Hepatocyte (in vitro differentiated cells): ENCODE data around the gene CFAP65. TPM values are rescaled to one million over a fixed set of nuclear protein-coding genes. Genes with fewer than 3 reads are reported as not detected.

ENCODE experiments used
- DNase-seq: peaks from one replicate; pipeline ENCODE4 v3.0.0-alpha.2; 2016; ENCODE audit warnings: low spot score
- H2AFZ ChIP-seq: fragments of 200-600 bp; sonication (generic); 2 replicates; pipeline ENCODE4 v1.6.0; 2016; ENCODE audit warnings: antibody characterized with exemption, mild to moderate bottlenecking
- H3K27ac ChIP-seq: fragments of 200-600 bp; sonication (generic); 2 replicates; pipeline ENCODE4 v1.5.1; 2016; ENCODE audit warnings: mild to moderate bottlenecking
- H3K27me3 ChIP-seq: fragments of 200-600 bp; sonication (generic); 2 replicates; pipeline ENCODE4 v1.6.1; 2016
- H3K36me3 ChIP-seq: fragments of 200-600 bp; sonication (generic); replicated peaks from 2 replicates; pipeline ENCODE4 v1.5.1; 2016; ENCODE audit warnings: low read depth; ENCODE audit not compliant: insufficient read depth
- H3K4me1 ChIP-seq: fragments of 200-600 bp; sonication (generic); 2 replicates; pipeline ENCODE4 v1.5.1; 2016; ENCODE audit warnings: mild to moderate bottlenecking, moderate library complexity; ENCODE audit not compliant: insufficient read depth
- H3K4me2 ChIP-seq: fragments of 200-600 bp; sonication (generic); 2 replicates; pipeline ENCODE4 v1.6.0; 2016
- H3K4me3 ChIP-seq: fragments of 200-600 bp; sonication (generic); 2 replicates; pipeline ENCODE4 v1.5.1; 2016; ENCODE audit warnings: mild to moderate bottlenecking
- H3K79me2 ChIP-seq: fragments of 200-600 bp; sonication (generic); 2 replicates; pipeline ENCODE4 v1.6.0; 2017; ENCODE audit warnings: mild to moderate bottlenecking
- H3K9me2 ChIP-seq: fragments of 200-600 bp; sonication (generic); replicated peaks from 2 replicates; pipeline ENCODE4 v1.6.0; 2017; ENCODE audit warnings: mild to moderate bottlenecking; ENCODE audit not compliant: insufficient read depth
- H3K9me3 ChIP-seq: fragments of 200-600 bp; sonication (generic); 2 replicates; pipeline ENCODE4 v1.5.1; 2016; ENCODE audit warnings: low read depth, mild to moderate bottlenecking
- H4K20me1 ChIP-seq: fragments of 200-600 bp; sonication (generic); 2 replicates; pipeline ENCODE4 v1.6.0; 2016; ENCODE audit warnings: mild to moderate bottlenecking; ENCODE audit not compliant: insufficient read depth, poor library complexity, severe bottlenecking
- CTCF ChIP-seq: fragments of 200-600 bp; sonication (generic); IDR thresholded peaks from 2 replicates; pipeline ENCODE4 v1.5.1; 2016; ENCODE audit warnings: antibody characterized with exemption, mild to moderate bottlenecking; ENCODE audit not compliant: poor library complexity
- EZH2 ChIP-seq: fragments of 200-600 bp; sonication (generic); IDR thresholded peaks from 2 replicates; pipeline ENCODE4 v1.6.1; 2016; ENCODE audit warnings: antibody characterized with exemption, mild to moderate bottlenecking, borderline replicate concordance
- EZH2phosphoT487 ChIP-seq: fragments of 200-600 bp; sonication (generic); IDR thresholded peaks from one replicate; pipeline ENCODE4 v1.6.1; 2018; ENCODE audit warnings: antibody characterized with exemption, mild to moderate bottlenecking, low read depth, moderate library complexity; ENCODE audit not compliant: unreplicated experiment, severe bottlenecking
- WGBS: methylation state at CpG from one replicate; pipeline ENCODE4 v1.1.6; 2016; ENCODE audit warnings: low lambda C conversion rate; ENCODE audit errors: missing lambda C conversion rate; 5-methylcytosine and 5-hydroxymethylcytosine counted together
- polyA plus RNA-seq: library from polyadenylated mRNA; unstranded; fragments of >200 nt; fragmentation: Nextera tagmentation; extraction: Ambion mirVana; gene quantifications from 2 replicates; pipeline ENCODE4 v1.2.1, GENCODE V29; 2016
- total RNA-seq: library from RNA; depleted of rRNA; stranded (reverse); fragments of >200 nt; gene quantifications from 2 replicates; pipeline ENCODE4 v1.2.3, GENCODE V29; 2014

The CFAP65 gene
- total and polyA plus RNA-seq, 2 experiments from 2014 or later = 0.03 to 0.05 TPM

- no peaks in the 10 kb centered on the region for H3K36me3 ChIP-seq
- H2AFZ ChIP-seq = no peak overlapping the region
- no peak for DNase-seq
- H3K9me3 ChIP-seq = no peaks in the 10 kb centered on the region
- H3K27me3 ChIP-seq = peaks cover 77% of the 10 kb centered on the region
- H3K4me1 ChIP-seq = peaks cover 7% of the 10 kb centered on the region
- no peak for TF ChIP-seq CTCF
- TF ChIP-seq EZH2 = no peak
- TF ChIP-seq EZH2phosphoT487 = no peak
- no peak overlapping the region for H3K4me3 ChIP-seq
- no peaks in the 10 kb centered on the region for H3K79me2 ChIP-seq
- H3K4me2 ChIP-seq = no peak overlapping the region
- no peaks in the 10 kb centered on the region for H3K9me2 ChIP-seq
- no peaks in the 10 kb centered on the region for H4K20me1 ChIP-seq
- 91% methylated on average over 1 of the region's 1 CpG for WGBS
- H3K27ac ChIP-seq = no peak overlapping the region
These were observed 83.0 kb downstream of the CFAP65 start for GRCh38 chr2:218958276-218958675.

- no peaks in the 10 kb centered on the region for H3K36me3 ChIP-seq
- H3K9me3 ChIP-seq = no peaks in the 10 kb centered on the region
- no peak overlapping the region for H2AFZ ChIP-seq
- peaks cover 7% of the 10 kb centered on the region for H3K4me1 ChIP-seq
- no peak for DNase-seq
- TF ChIP-seq EZH2phosphoT487 (no peak), CTCF (no peak), EZH2 (no peak)
- no peak overlapping the region for H3K4me2 ChIP-seq
- H3K4me3 ChIP-seq = no peak overlapping the region
- H3K27me3 ChIP-seq = peaks cover 71% of the 10 kb centered on the region
- 76% methylated on average over 4 of the region's 4 CpGs for WGBS
- no peak overlapping the region for H3K27ac ChIP-seq
- H3K79me2 ChIP-seq = no peaks in the 10 kb centered on the region
- H4K20me1 ChIP-seq = no peaks in the 10 kb centered on the region
- no peaks in the 10 kb centered on the region for H3K9me2 ChIP-seq
These were observed 83.6 kb downstream of the CFAP65 start for GRCh38 chr2:218957671-218958070.

- TF ChIP-seq CTCF = no peak
- no peak for TF ChIP-seq EZH2
- no peak for TF ChIP-seq EZH2phosphoT487
- 67% methylated on average over 1 of the region's 1 CpG for WGBS
- Histone ChIP-seq H3K9me2 (no peaks in the 10 kb centered on the region), H3K4me2 (no peak overlapping the region), H3K27ac (no peak overlapping the region), H3K36me3 (no peaks in the 10 kb centered on the region), H3K79me2 (no peaks in the 10 kb centered on the region), H3K9me3 (no peaks in the 10 kb centered on the region), H4K20me1 (no peaks in the 10 kb centered on the region), H3K4me1 (peaks cover 7% of the 10 kb centered on the region), H3K27me3 (peaks cover 54% of the 10 kb centered on the region), H2AFZ (no peak overlapping the region), H3K4me3 (no peak overlapping the region)
- DNase-seq = no peak
These were observed 85.3 kb downstream of the CFAP65 start for GRCh38 chr2:218956039-218956438.
